HepG2 (cell line): ENCODE measurements around the gene STK10. TPM values are rescaled to one million over a fixed set of nuclear protein-coding genes. Genes with fewer than 3 reads are reported as not detected.

Experiments
- ATAC-seq: fragments of 200-7000 bp; cut with Tn5 transposase; 3 replicates; pipeline ENCODE4 v1.9.1; 2020; ENCODE audit warnings: mild to moderate bottlenecking, moderate library complexity
- BruUV-seq: library from RNA; stranded (reverse); fragments of 400-500 nt; replicated peaks from 2 replicates; lab custom pipeline; 2021; lab: Mats Ljungman, UMichigan
- CTCF ChIA-PET: fragments of 300-600 bp; formaldehyde crosslinking; extraction: SDS; loops from one replicate; lab custom pipeline; 2021; ENCODE audit warnings: low total read pairs, inconsistent platforms, low intra/inter-chr PET ratio; lab: Yijun Ruan, JAX
- POLR2A ChIA-PET: fragments of 350-600 bp; sonication (Branson Sonifier 250); formaldehyde crosslinking; loops from one replicate; lab custom pipeline; 2020; ENCODE audit warnings: antibody characterized with exemption, inconsistent platforms; lab: Yijun Ruan, JAX
- DNase-seq: peaks from one replicate; pipeline ENCODE4 v3.0.0-alpha.2; 2015; ENCODE audit warnings: low spot score
- FAIRE-seq: peaks from 3 replicates; lab custom pipeline; 2011; peaks lifted over from hg19 to GRCh38; lab: Jason Lieb, UNC
- H2AFZ ChIP-seq: one replicate; pipeline ENCODE4 v1.6.1; 2011; ENCODE audit warnings: low read length, inconsistent platforms
- H3K27ac ChIP-seq: fragments of 300-600 bp; 3 replicates; pipeline ENCODE4 v1.8.0; 2011; ENCODE audit warnings: mixed run types, mild to moderate bottlenecking, mixed read lengths, low read length, inconsistent platforms; ENCODE audit not compliant: insufficient read depth; ENCODE audit errors: extremely low read length
- H3K27me3 ChIP-seq, 2 experiments: fragments of 200-600 bp in 1 of 2; 2 replicates in 1 of 2; 3 replicates in 1 of 2; pipeline versions ENCODE4 v1.6.0 to v1.8.0; 2011; ENCODE audit warnings: low read length in 2 of 2, mild to moderate bottlenecking in 2 of 2, moderate library complexity in 2 of 2, inconsistent platforms in 1 of 2; ENCODE audit not compliant: insufficient read depth in 2 of 2, control insufficient read depth in 1 of 2
- H3K36me3 ChIP-seq, 2 experiments: fragments of 200-600 bp in 1 of 2; replicated peaks in 1 of 2; 2 replicates in 1 of 2; 3 replicates in 1 of 2; pipeline versions ENCODE4 v1.5.1 to v1.8.0; 2011; ENCODE audit warnings: low read length in 2 of 2, inconsistent platforms in 1 of 2; ENCODE audit not compliant: insufficient read depth in 2 of 2, control insufficient read depth in 1 of 2
- H3K4me1 ChIP-seq: 2 replicates; pipeline ENCODE4 v1.5.1; 2012; ENCODE audit warnings: low read length, inconsistent platforms; ENCODE audit not compliant: insufficient read depth
- H3K4me2 ChIP-seq: 2 replicates; pipeline ENCODE4 v1.6.0; 2011; ENCODE audit warnings: low read depth, low read length, inconsistent platforms
- H3K4me3 ChIP-seq, 3 experiments: fragments of 200-600 bp in 1 of 3; sonication (generic), shearing (Covaris generic) in 1 of 3; replicated peaks in 1 of 3; 2 replicates each; pipeline ENCODE4 v1.5.1; 2011 to 2016; ENCODE audit warnings: low read length in 3 of 3, inconsistent platforms in 2 of 3, low read depth in 2 of 3, mild to moderate bottlenecking in 2 of 3, control low read depth in 1 of 3, mixed read lengths in 1 of 3; ENCODE audit not compliant: insufficient read depth in 1 of 3
- H3K79me2 ChIP-seq: one replicate; pipeline ENCODE4 v1.6.1; 2011; ENCODE audit warnings: low read length, inconsistent platforms; ENCODE audit not compliant: insufficient read depth
- H3K9ac ChIP-seq: 2 replicates; pipeline ENCODE4 v1.6.0; 2011; ENCODE audit warnings: mild to moderate bottlenecking, low read depth, low read length, inconsistent platforms; ENCODE audit not compliant: insufficient read depth
- H3K9me3 ChIP-seq: 2 replicates; pipeline ENCODE4 v1.5.1; 2012; ENCODE audit warnings: mild to moderate bottlenecking, low read length
- H4K20me1 ChIP-seq: 2 replicates; pipeline ENCODE4 v1.6.0; 2011; ENCODE audit warnings: inconsistent platforms, mild to moderate bottlenecking, low read length, moderate library complexity; ENCODE audit not compliant: insufficient read depth
- CREM ChIP-seq, 2 experiments: sonication (generic) in 1 of 2; formaldehyde crosslinking in 1 of 2; IDR thresholded peaks; 2 replicates each; pipeline versions ENCODE4 v1.4.0 to v1.6.1; 2016 to 2020; ENCODE audit warnings: antibody characterized with exemption in 1 of 2, mild to moderate bottlenecking in 1 of 2, missing genetic modification reagents in 1 of 2
- E2F1 ChIP-seq: sonication (generic); formaldehyde crosslinking; IDR thresholded peaks from 2 replicates; pipeline ENCODE4 v1.5.0; 2020; ENCODE audit warnings: missing genetic modification reagents
- MAF1 ChIP-seq: sonication (generic); formaldehyde crosslinking; IDR thresholded peaks from 2 replicates; pipeline ENCODE4 v1.5.0; 2020; ENCODE audit warnings: missing genetic modification reagents, borderline replicate concordance
- MTA3 ChIP-seq: sonication (generic); formaldehyde crosslinking; IDR thresholded peaks from 2 replicates; pipeline ENCODE4 v1.4.0; 2020; ENCODE audit warnings: missing genetic modification reagents
- NCOR1 ChIP-seq: fragments of 200-600 bp; sonication (generic); IDR thresholded peaks from 2 replicates; pipeline ENCODE4 v1.7.0; 2017; ENCODE audit warnings: antibody characterized with exemption, low read length, borderline replicate concordance
- NFATC3 ChIP-seq: sonication (generic); formaldehyde crosslinking; IDR thresholded peaks from 2 replicates; pipeline ENCODE4 v1.5.1; 2020; ENCODE audit warnings: mild to moderate bottlenecking, missing genetic modification reagents
- PRDM4 ChIP-seq: sonication (generic); formaldehyde crosslinking; IDR thresholded peaks from 2 replicates; pipeline ENCODE4 v1.9.0; 2021; ENCODE audit warnings: missing genetic modification reagents, borderline replicate concordance
- SP4 ChIP-seq: sonication (generic); formaldehyde crosslinking; IDR thresholded peaks from 2 replicates; pipeline ENCODE4 v1.8.1; 2023; ENCODE audit warnings: mild to moderate bottlenecking, missing genetic modification reagents
- SP5 ChIP-seq: IDR thresholded peaks from 2 replicates; pipeline ENCODE4 v1.6.1; 2016; ENCODE audit warnings: low read depth, borderline replicate concordance
- ZFP37 ChIP-seq: sonication (generic); formaldehyde crosslinking; IDR thresholded peaks from 2 replicates; pipeline ENCODE4 v1.4.0; 2020; ENCODE audit warnings: missing genetic modification reagents, borderline replicate concordance
- ZNF24 ChIP-seq: fragments of 450-650 bp; IDR thresholded peaks from 2 replicates; pipeline ENCODE4 v1.6.1; 2017; ENCODE audit warnings: antibody characterized with exemption, mild to moderate bottlenecking
- ZNF333 ChIP-seq: sonication (generic); formaldehyde crosslinking; IDR thresholded peaks from 2 replicates; pipeline ENCODE4 v1.4.0; 2020; ENCODE audit warnings: mild to moderate bottlenecking, missing genetic modification reagents, borderline replicate concordance
- ZNF773 ChIP-seq: sonication (generic); formaldehyde crosslinking; IDR thresholded peaks from 2 replicates; pipeline ENCODE4 v1.4.0; 2020; ENCODE audit warnings: missing genetic modification reagents, borderline replicate concordance
- ZNF792 ChIP-seq: IDR thresholded peaks from 2 replicates; pipeline ENCODE4 v1.6.1; 2016
- WGBS: methylation state at CpG from one replicate; pipeline ENCODE4 v1.1.6; 2017; ENCODE audit warnings: low lambda C conversion rate; 5-methylcytosine and 5-hydroxymethylcytosine counted together
- in situ Hi-C: cut with HindIII; loops from 2 replicates; pipeline ENCODE4 v1.10.0; 2017; ENCODE audit warnings: low pct_unique_long_range_greater_than_20kb; ENCODE audit not compliant: extremely low pct_ligation_motif_present
- intact Hi-C: fragments of 100-400 bp; cut with micrococcal nuclease; formaldehyde crosslinking; loops from one replicate; pipeline ENCODE4 v1.10.0; 2022; ENCODE audit not compliant: unreplicated experiment
- polyA plus RNA-seq, 8 experiments: library from polyadenylated mRNA; depleted of rRNA in 3 of 8; stranded (reverse) in 7 of 8; unstranded in 1 of 8; fragments of >200 nt; fragmentation: Illumina TruSeq in 4 of 8; extraction: Trizol in 4 of 8; gene quantifications; 2 replicates each; pipeline versions ENCODE4 v1.2.1 to v1.2.3, GENCODE V29; 2011 to 2016; ENCODE audit warnings: low read depth in 4 of 8, missing spikeins in 1 of 8, mixed read lengths in 1 of 8; ENCODE audit not compliant: insufficient read depth in 1 of 8
- total RNA-seq, 5 experiments: library from RNA; depleted of rRNA; stranded (reverse); fragments of >200 nt; fragmentation: Illumina TruSeq; extraction: Trizol; gene quantifications; 2 replicates each; pipeline ENCODE4 v1.2.3, GENCODE V29; 2016; ENCODE audit warnings: low read depth in 1 of 5
- TF ChIP-seq, protein P1 (sequence below): sonication (generic); formaldehyde crosslinking; IDR thresholded peaks from 2 replicates; pipeline ENCODE4 v1.8.0; 2022; ENCODE audit warnings: mild to moderate bottlenecking, missing genetic modification reagents, moderate library complexity

STK10 gene
- total and polyA plus RNA-seq, 2 of the 13 experiments (the other 11 are each of a cell fraction or from before 2014, with no cell fraction given), result 7.0 to 7.2 TPM

GRCh38 chr5:172093559-172093958 is 94.5 kb downstream of the STK10 start:
- H3K27me3 ChIP-seq, result no peaks in the 10 kb centered on the region
- 93% methylated on average over 3 of the region's 10 CpGs for WGBS
- no peak for FAIRE-seq
- no peaks in the 10 kb centered on the region for H3K9me3 ChIP-seq
- peaks cover 11% of the 10 kb centered on the region for H3K4me1 ChIP-seq
- in situ Hi-C loops, result no loop called here
- TF ChIP-seq ZNF24 (no peak), MTA3 (no peak), CREM (IDR thresholded peaks at IDR 0.05) (no peak), CREM (CRISPR knock-in tag; IDR thresholded peaks at IDR 0.05) (no peak), E2F1 (no peak), SP4 (no peak), ZNF773 (no peak)
- TF ChIP-seq, all 625 proteins: peak for 0
- Histone ChIP-seq H4K20me1 (no peaks in the 10 kb centered on the region), H3K4me2 (no peak overlapping the region), H3K36me3 (no peaks in the 10 kb centered on the region), H3K27ac (no peak overlapping the region), H3K79me2 (no peaks in the 10 kb centered on the region), H3K9ac (no peak overlapping the region), H2AFZ (no peak overlapping the region), H3K4me3 (no peak overlapping the region)
- ChIA-PET CTCF (no interaction called here), POLR2A (no interaction called here)
- no peak for DNase-seq
- no peak for ATAC-seq
- intact Hi-C loops, result no loop called here
- BruUV-seq, result no TSS peak

DNA sequence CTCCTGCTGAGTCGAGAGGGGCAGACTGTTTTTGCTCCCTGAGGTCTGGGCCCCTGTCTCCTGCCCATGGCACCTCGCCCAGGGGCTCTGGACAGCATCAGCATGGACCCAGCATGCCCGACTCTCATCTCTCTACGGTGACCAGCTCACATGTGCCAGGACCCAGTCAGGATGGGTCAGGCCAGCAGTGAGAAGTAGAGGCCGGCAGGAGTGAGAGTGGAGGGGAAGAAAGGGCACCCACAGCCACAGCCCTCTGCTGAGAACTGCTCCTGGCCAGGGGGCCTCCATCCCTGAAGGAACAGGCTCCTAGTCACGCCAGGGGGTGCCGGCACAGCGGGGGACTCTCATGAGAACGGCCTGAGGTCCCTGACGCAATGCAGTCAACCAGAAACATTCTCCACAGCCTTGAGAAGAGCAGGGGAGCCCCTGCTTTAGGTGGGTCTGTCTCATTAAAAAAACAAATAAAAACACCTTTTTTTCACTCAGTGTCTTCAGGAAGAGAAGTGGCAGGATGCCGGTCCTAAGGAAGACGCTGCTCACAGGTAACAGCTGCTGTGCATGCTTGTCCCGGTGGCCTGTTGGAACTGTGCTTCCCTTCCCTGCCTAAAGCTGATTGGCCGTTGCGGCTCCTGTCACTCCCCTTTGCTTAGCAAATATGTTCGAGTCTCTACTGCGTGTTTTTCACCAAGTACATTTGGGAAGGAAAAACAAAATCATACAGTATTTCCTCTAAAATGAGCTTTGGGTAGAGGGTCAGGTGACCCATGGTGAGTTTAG is 95.9 kb downstream of the STK10 start:
- Histone ChIP-seq H3K4me3 (no peak overlapping the region), H4K20me1 (no peaks in the 10 kb centered on the region), H3K27ac (no peak overlapping the region), H3K9me3 (no peaks in the 10 kb centered on the region), H2AFZ (no peak overlapping the region), H3K79me2 (no peaks in the 10 kb centered on the region), H3K9ac (no peak overlapping the region), H3K27me3 (no peaks in the 10 kb centered on the region), H3K36me3 (no peaks in the 10 kb centered on the region), H3K4me1 (no peaks in the 10 kb centered on the region), H3K4me2 (no peak overlapping the region)
- FAIRE-seq (no peak), DNase-seq (no peak), ATAC-seq (no peak)
- CTCF ChIA-PET, result no interaction called here
- in situ Hi-C loops (no loop called here), intact Hi-C loops (no loop called here)
- 88% methylated on average over 13 of the region's 17 CpGs for WGBS
- BruUV-seq, result no TSS peak
- POLR2A ChIA-PET, result no interaction called here
- TF ChIP-seq, protein P1, sequence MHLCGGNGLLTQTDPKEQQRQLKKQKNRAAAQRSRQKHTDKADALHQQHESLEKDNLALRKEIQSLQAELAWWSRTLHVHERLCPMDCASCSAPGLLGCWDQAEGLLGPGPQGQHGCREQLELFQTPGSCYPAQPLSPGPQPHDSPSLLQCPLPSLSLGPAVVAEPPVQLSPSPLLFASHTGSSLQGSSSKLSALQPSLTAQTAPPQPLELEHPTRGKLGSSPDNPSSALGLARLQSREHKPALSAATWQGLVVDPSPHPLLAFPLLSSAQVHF (CRISPR knock-in tag), result no peak
- no peak for TF ChIP-seq NFATC3 (CRISPR knock-in tag)
- no peak for TF ChIP-seq ZNF773
- TF ChIP-seq PRDM4 (CRISPR knock-in tag), result no peak
- no peak for TF ChIP-seq SP5
- no peak for TF ChIP-seq ZNF333 (CRISPR knock-in tag)
- no peak for TF ChIP-seq MAF1 (CRISPR knock-in tag)
- no peak for TF ChIP-seq NCOR1
- TF ChIP-seq ZFP37 (CRISPR knock-in tag), result no peak
- no peak for TF ChIP-seq ZNF792 (CRISPR knock-in tag)
